D721Med (cell line): ENCODE results near the gene EXOSC5.
"Not testable (repeated sequence)": the region's sequence is repeated elsewhere in the genome, so short reads cannot be mapped to it uniquely, and the experiment has no call there.

Experiments
- DNase-seq: peaks from one replicate; pipeline ENCODE4 v3.0.0; 2011; ENCODE audit warnings: low spot score; ENCODE audit not compliant: insufficient read length
- FAIRE-seq: peaks from 2 replicates; lab custom pipeline; 2011; peaks lifted over from hg19 to GRCh38; lab: Jason Lieb, UNC
- CTCF ChIP-seq: IDR thresholded peaks from 2 replicates; pipeline ENCODE4 v1.5.1; 2012; ENCODE audit warnings: mild to moderate bottlenecking, control low read depth; ENCODE audit not compliant: insufficient read depth; ENCODE audit errors: missing control alignments

Gene EXOSC5

GRCh38 chr19:41353466-41354342 is 43.5 kb downstream of the EXOSC5 start, which contains the start of gene TGFB1:
TGFB1 (minus strand) TSS chr19:41353922; CDS start chr19:41353044, 878 bp downstream.
- DNase-seq (peak; percentile 97), FAIRE-seq (no peak)
- TF ChIP-seq CTCF = peak; percentile 68

GRCh38 chr19:41352609-41353465 is 44.3 kb downstream of the EXOSC5 start:
- FAIRE-seq = no peak
- TF ChIP-seq CTCF = peak; percentile 29
- DNase-seq = no peak

- no peak for FAIRE-seq
- DNase-seq = no peak
- TF ChIP-seq CTCF = no peak
Observed at GRCh38 chr19:41352279-41352608, 44.9 kb downstream of the EXOSC5 start.

GRCh38 chr19:41351339-41352245 is 45.6 kb downstream of the EXOSC5 start:
- TF ChIP-seq CTCF = no peak
- FAIRE-seq (no peak), DNase-seq (no peak)

GRCh38 chr19:41350735-41351338 is 46.3 kb downstream of the EXOSC5 start:
- FAIRE-seq (no peak), DNase-seq (no peak)
- TF ChIP-seq CTCF = no peak

- not testable (repeated sequence) for FAIRE-seq
Observed at GRCh38 chr19:41346916-41347315, 50.2 kb downstream of the EXOSC5 start.

More at GRCh38 chr19:41346916-41347315, 50.2 kb downstream of the EXOSC5 start:
- DNase-seq = not testable (repeated sequence)
